Stomach (tissue), 9 donors: ENCODE results near the gene TPCN1. TPM values are rescaled to one million over a fixed set of nuclear protein-coding genes. Genes with fewer than 3 reads are reported as not detected.

ENCODE experiments used
- DNase-seq, 2 donors: peaks; one replicate each; pipeline versions ENCODE4 v3.0.0 to v3.0.0-alpha.2; 2013 to 2019
- H3K27ac ChIP-seq, 5 donors: fragments of 200-600 bp in 4 of 5; sonication (generic) in 4 of 5; one replicate each; pipeline ENCODE4 v1.5.1; 2013 to 2019; ENCODE audit warnings: mild to moderate bottlenecking in 1 of 5, moderate library complexity in 1 of 5
- H3K27me3 ChIP-seq, 3 donors: fragments of 200-600 bp; sonication (generic); one replicate each; pipeline ENCODE4 v1.5.1; 2017 to 2019; ENCODE audit warnings: mixed run types in 1 of 3
- H3K36me3 ChIP-seq, 4 donors: fragments of 200-600 bp; sonication (generic); 1 replicate in 3 of 4; 2 replicates in 1 of 4; pipeline ENCODE4 v1.5.1; 2016 to 2019
- H3K4me1 ChIP-seq, 4 donors: fragments of 200-600 bp; sonication (generic); one replicate each; pipeline ENCODE4 v1.5.1; 2016 to 2019
- H3K4me3 ChIP-seq, 4 donors: fragments of 200-600 bp; sonication (generic) in 3 of 4; one replicate each; pipeline ENCODE4 v1.5.1; 2016 to 2019; ENCODE audit warnings: mild to moderate bottlenecking in 1 of 4
- H3K9me3 ChIP-seq, 4 donors: fragments of 200-600 bp; sonication (generic); one replicate each; pipeline ENCODE4 v1.5.1; 2016 to 2019
- EP300 ChIP-seq: sonication (generic); formaldehyde crosslinking; IDR thresholded peaks from one replicate; pipeline ENCODE4 v1.6.1; 2017; ENCODE audit warnings: antibody characterized with exemption
- POLR2A ChIP-seq, 4 donors: fragments of 450-650 bp; IDR thresholded peaks; one replicate each; pipeline ENCODE4 v1.6.1; 2016; ENCODE audit warnings: antibody characterized with exemption in 4 of 4, control low read depth in 2 of 4, mild to moderate bottlenecking in 1 of 4, moderate library complexity in 1 of 4
- POLR2AphosphoS5 ChIP-seq, 3 donors: sonication (generic); formaldehyde crosslinking; IDR thresholded peaks; one replicate each; pipeline ENCODE4 v1.6.1; 2016; ENCODE audit warnings: antibody characterized with exemption in 3 of 3
- WGBS, 5 donors: extraction: QIAGEN DNeasy Blood & Tissue Kit in 3 of 5; methylation state at CpG; one replicate each; pipeline versions ENCODE4 v1.1.5 to v1.1.7; 2013 to 2018; 5-methylcytosine and 5-hydroxymethylcytosine counted together
- intact Hi-C: fragments of 100-400 bp; cut with DNase I; formaldehyde crosslinking; loops from one replicate; pipeline ENCODE4 v1.15.1; 2023; ENCODE audit warnings: low total_unique reads
- polyA plus RNA-seq, 3 donors: library from polyadenylated mRNA; stranded (reverse); fragments of 200-250 nt; gene quantifications; one replicate each; pipeline ENCODE4 v1.2.3, GENCODE V29; 2013
- total RNA-seq, 5 donors: library from RNA; depleted of rRNA; stranded (reverse); fragments of >200 nt; gene quantifications; one replicate each; pipeline versions ENCODE4 v1.1.0 to v1.2.3, GENCODE V29; 2014 to 2016
- TF ChIP-seq, protein P1 (sequence below), 7 experiments: fragments of 450-650 bp in 4 of 7; fragments of 200-600 bp in 3 of 7; sonication (generic) in 3 of 7; IDR thresholded peaks; one replicate each; pipeline ENCODE4 v1.5.1; 2016 to 2019; ENCODE audit warnings: antibody characterized with exemption in 7 of 7, control low read depth in 2 of 7, mild to moderate bottlenecking in 1 of 7
- donor health status: healthy with polysubstance abuse.
- donor health status: Bipolar disorder and iron deficiency.
- donor health status: healthy.

Gene TPCN1
- total and polyA plus RNA-seq, 8 donors: 5.8 to 78.2 (median 30.2) TPM

DNA sequence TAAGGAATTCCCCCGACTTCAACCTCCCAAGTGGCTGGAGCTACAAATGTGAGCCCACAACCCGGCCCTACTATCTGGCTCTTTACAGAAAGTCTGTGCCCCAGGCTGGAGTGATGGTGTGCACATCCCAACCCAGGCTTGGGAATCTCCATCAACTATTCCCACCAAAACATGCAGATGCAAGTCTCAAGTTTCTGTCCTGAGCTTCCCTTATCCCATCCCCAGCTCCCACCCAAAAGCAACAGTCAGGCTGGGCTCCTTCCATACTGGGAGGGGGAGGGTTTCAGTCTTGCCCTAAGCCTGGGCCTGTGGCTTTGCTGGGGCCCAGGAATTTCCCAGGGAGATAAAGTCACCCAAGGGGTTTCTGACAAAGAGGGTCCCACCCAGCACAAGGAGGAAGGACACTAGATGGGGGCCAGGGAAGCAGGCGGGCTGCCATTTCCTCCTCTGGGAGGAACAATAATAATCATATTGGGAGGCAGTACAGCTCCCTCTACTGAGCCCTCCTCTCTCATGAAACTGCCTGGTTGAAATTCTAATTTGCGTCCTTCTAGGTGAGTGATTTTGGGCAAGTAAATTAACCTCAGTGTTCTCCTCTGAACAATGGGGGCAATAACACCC, 105.6 kb downstream of the TPCN1 start:
- intact Hi-C loops: no loop called here
- Histone ChIP-seq H3K36me3 (peaks cover 6 to 70% (median 48%) of the 10 kb centered on the region in 4 donors), H3K27me3 (no peaks in the 10 kb centered on the region), H3K9me3 (no peaks in the 10 kb centered on the region), H3K4me3 (no peak overlapping the region), H3K4me1 (peaks cover 0 to 23% (median 8%) of the 10 kb centered on the region in 4 donors), H3K27ac (peak overlapping the region in 2 of 5 donors; percentile 23 to 42)
- WGBS, 5 donors: 71 to 85% (median 81%) methylated on average over 4 of the region's 4 CpGs
- peak in 1 of 2 donors; percentile 37 for DNase-seq
- TF ChIP-seq POLR2AphosphoS5 (IDR thresholded peaks at IDR 0.05) (no peak), POLR2A (IDR thresholded peaks at IDR 0.05) (no peak), EP300 (no peak)
- TF ChIP-seq, protein P1, sequence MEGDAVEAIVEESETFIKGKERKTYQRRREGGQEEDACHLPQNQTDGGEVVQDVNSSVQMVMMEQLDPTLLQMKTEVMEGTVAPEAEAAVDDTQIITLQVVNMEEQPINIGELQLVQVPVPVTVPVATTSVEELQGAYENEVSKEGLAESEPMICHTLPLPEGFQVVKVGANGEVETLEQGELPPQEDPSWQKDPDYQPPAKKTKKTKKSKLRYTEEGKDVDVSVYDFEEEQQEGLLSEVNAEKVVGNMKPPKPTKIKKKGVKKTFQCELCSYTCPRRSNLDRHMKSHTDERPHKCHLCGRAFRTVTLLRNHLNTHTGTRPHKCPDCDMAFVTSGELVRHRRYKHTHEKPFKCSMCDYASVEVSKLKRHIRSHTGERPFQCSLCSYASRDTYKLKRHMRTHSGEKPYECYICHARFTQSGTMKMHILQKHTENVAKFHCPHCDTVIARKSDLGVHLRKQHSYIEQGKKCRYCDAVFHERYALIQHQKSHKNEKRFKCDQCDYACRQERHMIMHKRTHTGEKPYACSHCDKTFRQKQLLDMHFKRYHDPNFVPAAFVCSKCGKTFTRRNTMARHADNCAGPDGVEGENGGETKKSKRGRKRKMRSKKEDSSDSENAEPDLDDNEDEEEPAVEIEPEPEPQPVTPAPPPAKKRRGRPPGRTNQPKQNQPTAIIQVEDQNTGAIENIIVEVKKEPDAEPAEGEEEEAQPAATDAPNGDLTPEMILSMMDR (IDR thresholded peaks at IDR 0.05): no peak

DNA sequence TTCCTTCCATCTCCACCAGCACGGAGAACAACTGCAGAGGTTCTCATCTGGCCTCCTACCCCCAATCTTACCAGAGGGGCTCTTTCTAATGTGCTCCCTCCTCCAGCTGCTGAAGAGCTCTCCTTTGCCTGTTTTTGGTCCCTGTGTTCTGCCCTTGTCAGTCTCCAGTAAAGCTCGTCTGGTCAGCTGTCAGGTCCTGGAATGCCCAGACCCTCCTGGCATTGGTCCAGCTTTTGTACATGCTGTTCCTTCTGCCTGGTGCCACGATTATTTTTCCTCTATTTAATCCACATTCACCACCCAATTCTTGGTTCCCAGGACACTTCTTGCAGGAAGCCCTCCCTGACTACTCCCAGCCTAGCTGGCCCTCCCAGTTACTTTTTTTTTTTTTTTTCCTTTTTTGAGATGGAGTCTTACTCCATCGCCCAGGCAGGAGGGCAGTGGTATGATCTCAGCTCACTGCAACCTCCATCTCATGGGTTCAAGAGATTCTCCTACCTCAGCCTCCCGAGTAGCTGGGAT, 107.2 kb downstream of the TPCN1 start:
- Histone ChIP-seq H3K27ac (no peak overlapping the region), H3K27me3 (no peaks in the 10 kb centered on the region), H3K9me3 (no peaks in the 10 kb centered on the region), H3K36me3 (peaks cover 10 to 66% (median 41%) of the 10 kb centered on the region in 4 donors), H3K4me1 (peaks cover 5 to 39% (median 16%) of the 10 kb centered on the region in 4 donors), H3K4me3 (no peak overlapping the region)
- TF ChIP-seq, protein P1 (IDR thresholded peaks at IDR 0.05): no peak
- TF ChIP-seq EP300 (no peak), POLR2A (IDR thresholded peaks at IDR 0.05) (no peak), POLR2AphosphoS5 (IDR thresholded peaks at IDR 0.05) (no peak)
- intact Hi-C loops: no loop called here
- no peak for DNase-seq
- 81 to 85% (median 83%) methylated on average over 5 of the region's 5 CpGs for WGBS, 5 donors

DNA sequence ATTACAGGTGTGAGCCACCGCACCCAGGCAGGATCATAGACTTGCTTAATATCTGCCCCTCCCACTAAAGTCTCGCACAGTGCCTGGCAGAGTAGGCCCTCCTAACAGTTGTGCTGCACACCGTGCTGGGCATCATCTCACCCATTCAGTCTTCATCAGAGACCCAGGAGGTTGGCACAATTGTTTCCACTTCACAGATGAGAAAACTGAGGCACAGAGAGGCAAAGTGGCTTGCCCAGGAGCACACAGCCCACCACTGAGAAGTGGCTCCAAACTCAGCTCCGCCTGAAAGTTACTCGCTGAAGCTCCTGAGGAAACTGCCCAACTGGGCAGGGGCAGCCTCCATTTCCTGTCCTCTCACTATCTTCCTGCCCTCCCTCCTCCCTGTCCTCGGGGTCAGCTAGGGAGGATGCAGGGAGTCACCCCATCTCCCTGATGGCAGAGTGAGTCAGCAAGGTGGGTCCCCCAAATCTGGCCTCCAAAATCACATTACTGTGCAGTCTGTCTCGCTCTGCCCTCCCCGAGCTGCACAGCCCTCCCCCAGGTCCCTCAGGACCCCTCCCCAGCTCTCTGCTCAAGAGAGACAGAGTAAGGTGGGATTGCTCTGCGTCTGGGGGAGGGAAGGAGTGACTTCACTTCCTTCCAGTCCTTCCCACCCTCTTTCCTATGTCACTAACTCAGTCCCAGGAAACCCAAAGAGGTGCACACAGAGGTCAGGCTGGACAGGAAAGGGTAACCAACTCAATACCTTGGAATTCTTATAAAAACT, 107.9 kb downstream of the TPCN1 start:
- TF ChIP-seq POLR2A (IDR thresholded peaks at IDR 0.05) (no peak), EP300 (no peak), POLR2AphosphoS5 (IDR thresholded peaks at IDR 0.05) (no peak)
- TF ChIP-seq, protein P1 (IDR thresholded peaks at IDR 0.05): no peak
- intact Hi-C loops: no loop called here
- DNase-seq: no peak
- H3K36me3 ChIP-seq: peaks cover 10 to 61% (median 38%) of the 10 kb centered on the region in 4 donors
- H3K9me3 ChIP-seq: no peaks in the 10 kb centered on the region
- peaks cover 12 to 46% (median 23%) of the 10 kb centered on the region in 4 donors for H3K4me1 ChIP-seq
- no peaks in the 10 kb centered on the region for H3K27me3 ChIP-seq
- no peak overlapping the region for H3K27ac ChIP-seq
- 86 to 93% (median 90%) methylated on average over 6 to 9 of the region's 9 CpGs for WGBS, 5 donors
- no peak overlapping the region for H3K4me3 ChIP-seq

DNA sequence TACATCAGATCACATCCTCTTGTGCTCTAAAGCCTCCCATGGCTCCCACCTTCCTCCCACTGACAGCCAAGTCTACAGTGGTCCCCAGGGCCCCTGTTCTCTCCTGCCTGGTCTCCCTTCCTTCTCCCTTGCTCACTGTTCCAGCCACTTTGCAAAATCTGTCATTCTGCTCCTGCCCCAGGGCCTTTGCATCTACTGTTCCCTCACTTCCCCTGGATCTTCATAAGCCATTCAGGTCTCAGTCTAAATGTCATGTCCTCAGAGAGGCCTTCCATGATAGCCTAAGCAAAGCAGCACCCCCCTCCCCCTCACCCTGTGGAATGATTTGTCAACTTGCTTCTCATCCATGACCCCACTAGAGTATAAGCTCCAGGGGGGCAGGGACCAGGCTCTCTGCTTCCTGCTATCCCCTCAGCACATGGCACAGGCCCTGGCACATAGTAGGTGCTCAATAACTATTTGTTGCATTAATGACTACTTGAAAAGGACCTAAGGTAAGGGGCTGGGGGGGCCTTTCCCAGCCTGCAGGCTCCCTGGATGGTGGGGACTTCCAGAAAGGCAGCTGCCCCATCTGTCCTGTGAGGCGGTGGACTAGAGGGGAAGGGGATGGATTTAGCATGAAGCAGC, 108.6 kb downstream of the TPCN1 start:
- Histone ChIP-seq H3K9me3 (no peaks in the 10 kb centered on the region), H3K4me3 (no peak overlapping the region), H3K27me3 (no peaks in the 10 kb centered on the region), H3K4me1 (peaks cover 12 to 48% (median 30%) of the 10 kb centered on the region in 4 donors), H3K27ac (no peak overlapping the region), H3K36me3 (peaks cover 10 to 56% (median 38%) of the 10 kb centered on the region in 4 donors)
- TF ChIP-seq EP300 (no peak), POLR2AphosphoS5 (IDR thresholded peaks at IDR 0.05) (no peak), POLR2A (IDR thresholded peaks at IDR 0.05) (no peak)
- TF ChIP-seq, protein P1 (IDR thresholded peaks at IDR 0.05): no peak
- WGBS, 5 donors: 92 to 100% (median 93%) methylated on average over 1 of the region's 1 CpG
- DNase-seq: no peak
- intact Hi-C loops: no loop called here
